Thymus (tissue), 11 donors: ENCODE results near the gene RFC3. TPM values are rescaled to one million over a fixed set of nuclear protein-coding genes. Genes with fewer than 3 reads are reported as not detected.

Source experiments
- DNase-seq, 9 donors: peaks; one replicate each; pipeline ENCODE4 v3.0.0-alpha.2; 2013; ENCODE audit warnings: low spot score in 9 of 9, low read depth in 6 of 9, missing footprints in 1 of 9
- H3K27ac ChIP-seq, 2 donors: one replicate each; pipeline ENCODE4 v1.5.1; 2013; ENCODE audit warnings: control low read depth in 1 of 2, low read depth in 1 of 2, low read length in 1 of 2, mild to moderate bottlenecking in 1 of 2, moderate library complexity in 1 of 2
- H3K27me3 ChIP-seq, 2 donors: one replicate each; pipeline ENCODE4 v1.5.1; 2013; ENCODE audit warnings: low read length in 1 of 2; ENCODE audit not compliant: control insufficient read depth in 2 of 2, insufficient read depth in 1 of 2
- H3K36me3 ChIP-seq, 2 donors: one replicate each; pipeline ENCODE4 v1.5.1; 2013; ENCODE audit warnings: low read length in 1 of 2, mild to moderate bottlenecking in 1 of 2, moderate library complexity in 1 of 2; ENCODE audit not compliant: control insufficient read depth in 2 of 2, insufficient read depth in 2 of 2
- H3K4me1 ChIP-seq, 2 donors: one replicate each; pipeline ENCODE4 v1.5.1; 2013; ENCODE audit warnings: low read length in 2 of 2; ENCODE audit not compliant: control insufficient read depth in 2 of 2, insufficient read depth in 2 of 2
- H3K4me3 ChIP-seq, 2 donors: one replicate each; pipeline ENCODE4 v1.5.1; 2013; ENCODE audit warnings: low read length in 2 of 2, control low read depth in 1 of 2, mild to moderate bottlenecking in 1 of 2
- H3K9me3 ChIP-seq, 2 donors: one replicate each; pipeline ENCODE4 v1.5.1; 2013; ENCODE audit warnings: low read length in 1 of 2, mild to moderate bottlenecking in 1 of 2; ENCODE audit not compliant: control insufficient read depth in 2 of 2, insufficient read depth in 1 of 2
- WGBS: extraction: QIAGEN DNeasy Blood & Tissue Kit; methylation state at CpG from one replicate; pipeline ENCODE4 v1.1.7; 2013; 5-methylcytosine and 5-hydroxymethylcytosine counted together
- polyA plus RNA-seq: library from polyadenylated mRNA; stranded (reverse); fragments of 200-250 nt; gene quantifications from one replicate; pipeline ENCODE4 v1.2.3, GENCODE V29; 2013
- total RNA-seq: library from RNA; stranded (reverse); fragments of 120-200 nt; gene quantifications from one replicate; pipeline ENCODE4 v1.2.4, GENCODE V29; 2013
- donor health status: healthy.

Gene RFC3
- total and polyA plus RNA-seq, 2 donors, result 8.1 to 24.3 TPM

GRCh38 chr13:33827139-33827538 is 9.2 kb downstream of the RFC3 start:
- H3K9me3 ChIP-seq, result no peaks in the 10 kb centered on the region
- H3K4me1 ChIP-seq, result no peaks in the 10 kb centered on the region
- no peak overlapping the region for H3K27ac ChIP-seq
- H3K36me3 ChIP-seq, result peaks cover 12 to 40% of the 10 kb centered on the region in 2 donors
- no peaks in the 10 kb centered on the region for H3K27me3 ChIP-seq
- no peak for DNase-seq
- H3K4me3 ChIP-seq, result no peak overlapping the region
- WGBS, result over 99% methylated on average over 2 of the region's 2 CpGs

- no peaks in the 10 kb centered on the region for H3K27me3 ChIP-seq
- DNase-seq, result no peak
- H3K36me3 ChIP-seq, result peaks cover 12 to 46% of the 10 kb centered on the region in 2 donors
- WGBS, result 96% methylated on average over 7 of the region's 7 CpGs
- H3K4me3 ChIP-seq, result no peak overlapping the region
- no peaks in the 10 kb centered on the region for H3K9me3 ChIP-seq
- H3K4me1 ChIP-seq, result no peaks in the 10 kb centered on the region
- no peak overlapping the region for H3K27ac ChIP-seq
Observed at GRCh38 chr13:33828431-33829129, 10.6 kb downstream of the RFC3 start.

- no peak overlapping the region for H3K27ac ChIP-seq
- 93% methylated on average over 4 of the region's 4 CpGs for WGBS
- no peak overlapping the region for H3K4me3 ChIP-seq
- H3K4me1 ChIP-seq, result no peaks in the 10 kb centered on the region
- no peaks in the 10 kb centered on the region for H3K9me3 ChIP-seq
- peaks cover 12 to 49% of the 10 kb centered on the region in 2 donors for H3K36me3 ChIP-seq
- no peaks in the 10 kb centered on the region for H3K27me3 ChIP-seq
- no peak for DNase-seq
Observed at GRCh38 chr13:33832872-33833271, 14.9 kb downstream of the RFC3 start.

GRCh38 chr13:33838647-33839046 is 20.7 kb downstream of the RFC3 start:
- no peaks in the 10 kb centered on the region for H3K9me3 ChIP-seq
- no peak for DNase-seq
- no peaks in the 10 kb centered on the region for H3K27me3 ChIP-seq
- H3K27ac ChIP-seq, result no peak overlapping the region
- H3K36me3 ChIP-seq, result peaks cover 3 to 30% of the 10 kb centered on the region in 2 donors
- H3K4me3 ChIP-seq, result no peak overlapping the region
- H3K4me1 ChIP-seq, result no peaks in the 10 kb centered on the region
- 81% methylated on average over 4 of the region's 4 CpGs for WGBS

- no peaks in the 10 kb centered on the region for H3K27me3 ChIP-seq
- H3K36me3 ChIP-seq, result peaks cover 3 to 18% of the 10 kb centered on the region in 2 donors
- no peaks in the 10 kb centered on the region for H3K4me1 ChIP-seq
- H3K9me3 ChIP-seq, result no peaks in the 10 kb centered on the region
- 99% methylated on average over 1 of the region's 1 CpG for WGBS
- DNase-seq, result no peak
- H3K4me3 ChIP-seq, result no peak overlapping the region
- H3K27ac ChIP-seq, result no peak overlapping the region
Observed at GRCh38 chr13:33840402-33840801, 22.5 kb downstream of the RFC3 start.

- Histone ChIP-seq H3K27ac (no peak overlapping the region), H3K36me3 (peaks cover 10 to 18% of the 10 kb centered on the region in 2 donors), H3K4me3 (no peak overlapping the region), H3K27me3 (no peaks in the 10 kb centered on the region), H3K4me1 (no peaks in the 10 kb centered on the region), H3K9me3 (no peaks in the 10 kb centered on the region)
- 87% methylated on average over 4 of the region's 4 CpGs for WGBS
- DNase-seq, result no peak
Observed at GRCh38 chr13:33842207-33842606, 24.3 kb downstream of the RFC3 start.

GRCh38 chr13:33842986-33843385 is 25.0 kb downstream of the RFC3 start:
- H3K27me3 ChIP-seq, result no peaks in the 10 kb centered on the region
- H3K9me3 ChIP-seq, result no peaks in the 10 kb centered on the region
- DNase-seq, result no peak
- H3K4me1 ChIP-seq, result no peaks in the 10 kb centered on the region
- no peak overlapping the region for H3K27ac ChIP-seq
- no peak overlapping the region for H3K4me3 ChIP-seq
- peaks cover 10 to 18% of the 10 kb centered on the region in 2 donors for H3K36me3 ChIP-seq

GRCh38 chr13:33845572-33846302 is 27.8 kb downstream of the RFC3 start:
- no peaks in the 10 kb centered on the region for H3K27me3 ChIP-seq
- H3K4me3 ChIP-seq, result no peak overlapping the region
- H3K9me3 ChIP-seq, result no peaks in the 10 kb centered on the region
- no peak overlapping the region for H3K27ac ChIP-seq
- no peak for DNase-seq
- H3K4me1 ChIP-seq, result no peaks in the 10 kb centered on the region
- H3K36me3 ChIP-seq, result peaks cover 10 to 18% of the 10 kb centered on the region in 2 donors

- Histone ChIP-seq H3K27ac (no peak overlapping the region), H3K9me3 (no peaks in the 10 kb centered on the region), H3K4me3 (no peak overlapping the region), H3K27me3 (no peaks in the 10 kb centered on the region), H3K4me1 (no peaks in the 10 kb centered on the region), H3K36me3 (peaks cover 7 to 14% of the 10 kb centered on the region in 2 donors)
- no peak for DNase-seq
- WGBS, result 97% methylated on average over 10 of the region's 10 CpGs
Observed at GRCh38 chr13:33846303-33847062, 28.5 kb downstream of the RFC3 start.
